Measurements from ENCODE around the gene FRY. TPM values are rescaled to one million over a fixed set of nuclear protein-coding genes. Genes with fewer than 3 reads are reported as not detected.

FRY gene
- total RNA-seq, 1 donor from 2014 or later: 4.5 TPM

DNA sequence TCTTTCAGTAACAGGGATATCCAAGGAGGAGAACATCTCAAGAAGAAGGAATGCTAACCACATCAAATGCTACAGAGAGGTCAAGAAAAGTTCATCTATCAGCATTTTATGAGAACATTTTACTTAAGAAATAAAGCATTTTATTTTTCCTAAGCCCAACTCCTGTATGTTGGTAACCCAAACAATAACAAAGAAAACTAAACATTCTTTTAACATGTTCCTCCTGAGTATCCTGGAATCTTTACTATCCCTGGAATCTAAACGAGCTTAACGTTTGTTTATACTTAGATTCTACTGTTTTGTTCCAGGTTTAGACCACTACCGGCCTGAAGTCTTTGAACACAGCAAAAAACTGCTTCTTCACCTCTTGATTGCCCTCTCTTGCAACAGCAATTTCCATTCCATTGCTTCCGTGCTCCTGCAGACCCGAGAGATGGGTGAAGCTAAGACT is 193.9 kb downstream of the FRY start:
- Mint-ChIP-seq H3K36me3 (ENCODE audit: low read depth, unreplicated experiment) (no peaks in the 10 kb centered on the region), H3K4me3 (ENCODE audit: unreplicated experiment) (no peak overlapping the region), H3K27ac (ENCODE audit: unreplicated experiment) (no peak overlapping the region), H3K4me1 (ENCODE audit: unreplicated experiment) (no peaks in the 10 kb centered on the region), H3K27me3 (ENCODE audit: unreplicated experiment) (peaks cover 6% of the 10 kb centered on the region), H3K9me3 (ENCODE audit: unreplicated experiment) (no peaks in the 10 kb centered on the region)
- TF ChIP-seq, protein P1, sequence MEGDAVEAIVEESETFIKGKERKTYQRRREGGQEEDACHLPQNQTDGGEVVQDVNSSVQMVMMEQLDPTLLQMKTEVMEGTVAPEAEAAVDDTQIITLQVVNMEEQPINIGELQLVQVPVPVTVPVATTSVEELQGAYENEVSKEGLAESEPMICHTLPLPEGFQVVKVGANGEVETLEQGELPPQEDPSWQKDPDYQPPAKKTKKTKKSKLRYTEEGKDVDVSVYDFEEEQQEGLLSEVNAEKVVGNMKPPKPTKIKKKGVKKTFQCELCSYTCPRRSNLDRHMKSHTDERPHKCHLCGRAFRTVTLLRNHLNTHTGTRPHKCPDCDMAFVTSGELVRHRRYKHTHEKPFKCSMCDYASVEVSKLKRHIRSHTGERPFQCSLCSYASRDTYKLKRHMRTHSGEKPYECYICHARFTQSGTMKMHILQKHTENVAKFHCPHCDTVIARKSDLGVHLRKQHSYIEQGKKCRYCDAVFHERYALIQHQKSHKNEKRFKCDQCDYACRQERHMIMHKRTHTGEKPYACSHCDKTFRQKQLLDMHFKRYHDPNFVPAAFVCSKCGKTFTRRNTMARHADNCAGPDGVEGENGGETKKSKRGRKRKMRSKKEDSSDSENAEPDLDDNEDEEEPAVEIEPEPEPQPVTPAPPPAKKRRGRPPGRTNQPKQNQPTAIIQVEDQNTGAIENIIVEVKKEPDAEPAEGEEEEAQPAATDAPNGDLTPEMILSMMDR (IDR thresholded peaks at IDR 0.05; ENCODE audit: unreplicated experiment): no peak
- no peak for DNase-seq (ENCODE audit: low spot score)

DNA sequence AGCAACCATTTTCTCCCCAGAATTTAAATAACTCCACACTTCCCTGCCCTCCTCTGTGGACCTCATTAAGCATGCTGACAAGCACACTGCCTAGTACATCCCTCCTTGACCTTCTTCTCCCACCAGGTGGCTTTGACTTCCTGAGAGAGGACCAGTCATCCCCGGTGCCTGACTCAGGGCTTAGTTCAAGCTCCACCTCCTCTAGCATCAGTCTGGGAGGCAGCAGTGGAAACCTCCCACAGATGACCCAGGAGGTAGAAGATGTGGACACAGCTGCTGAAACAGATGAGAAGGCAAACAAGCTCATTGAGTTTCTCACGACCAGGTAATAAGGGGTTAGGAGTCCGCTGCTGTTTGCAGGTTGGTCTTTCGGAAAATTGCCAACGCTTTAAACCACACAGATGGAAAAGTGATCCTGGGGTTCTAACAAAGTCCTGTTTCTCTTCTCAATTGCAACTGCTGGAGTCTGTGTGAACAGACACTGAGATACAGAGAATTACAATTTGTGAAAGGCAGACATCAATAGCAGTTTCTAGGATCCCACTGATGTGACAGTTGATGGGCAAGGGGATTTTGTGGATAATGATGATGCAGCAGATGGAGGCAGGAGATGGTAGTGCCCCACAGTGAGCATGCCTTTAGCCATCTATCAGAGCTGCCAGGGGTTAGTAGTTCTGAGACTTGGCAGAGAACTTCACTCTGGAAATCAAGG is 196.9 kb downstream of the FRY start:
- H3K4me1 Mint-ChIP-seq (ENCODE audit: unreplicated experiment): no peaks in the 10 kb centered on the region
- DNase-seq (ENCODE audit: low spot score): no peak
- H3K9me3 Mint-ChIP-seq (ENCODE audit: unreplicated experiment): no peaks in the 10 kb centered on the region
- H3K36me3 Mint-ChIP-seq (ENCODE audit: low read depth, unreplicated experiment): no peaks in the 10 kb centered on the region
- peaks cover 4% of the 10 kb centered on the region for H3K27me3 Mint-ChIP-seq (ENCODE audit: unreplicated experiment)
- TF ChIP-seq, protein P1 (IDR thresholded peaks at IDR 0.05; ENCODE audit: unreplicated experiment): no peak
- H3K4me3 Mint-ChIP-seq (ENCODE audit: unreplicated experiment): no peak overlapping the region
- no peak overlapping the region for H3K27ac Mint-ChIP-seq (ENCODE audit: unreplicated experiment)

DNA sequence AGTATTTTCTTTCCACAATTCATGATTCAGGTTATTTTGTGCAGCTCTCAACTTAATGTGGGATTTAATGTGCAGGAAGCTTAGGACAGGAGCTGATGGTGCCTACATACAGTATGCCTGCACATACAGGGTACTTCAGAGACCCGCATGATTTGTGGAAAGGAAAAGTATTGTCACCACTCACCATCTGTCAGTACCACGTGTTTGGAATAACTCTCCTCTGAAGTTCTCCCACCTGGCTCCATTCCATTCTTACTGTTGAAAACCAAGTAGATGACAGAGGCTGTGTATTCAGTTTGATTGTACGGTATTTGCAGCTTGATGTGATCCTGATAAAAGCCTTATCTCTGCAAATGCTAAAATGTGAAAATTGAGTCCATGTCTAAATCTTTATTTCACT is 197.9 kb downstream of the FRY start:
- TF ChIP-seq, protein P1 (IDR thresholded peaks at IDR 0.05; ENCODE audit: unreplicated experiment): no peak
- no peak overlapping the region for H3K27ac Mint-ChIP-seq (ENCODE audit: unreplicated experiment)
- H3K4me1 Mint-ChIP-seq (ENCODE audit: unreplicated experiment): no peaks in the 10 kb centered on the region
- no peak overlapping the region for H3K4me3 Mint-ChIP-seq (ENCODE audit: unreplicated experiment)
- H3K27me3 Mint-ChIP-seq (ENCODE audit: unreplicated experiment): peaks cover 4% of the 10 kb centered on the region
- no peaks in the 10 kb centered on the region for H3K36me3 Mint-ChIP-seq (ENCODE audit: low read depth, unreplicated experiment)
- DNase-seq (ENCODE audit: low spot score): no peak
- H3K9me3 Mint-ChIP-seq (ENCODE audit: unreplicated experiment): no peaks in the 10 kb centered on the region

DNA sequence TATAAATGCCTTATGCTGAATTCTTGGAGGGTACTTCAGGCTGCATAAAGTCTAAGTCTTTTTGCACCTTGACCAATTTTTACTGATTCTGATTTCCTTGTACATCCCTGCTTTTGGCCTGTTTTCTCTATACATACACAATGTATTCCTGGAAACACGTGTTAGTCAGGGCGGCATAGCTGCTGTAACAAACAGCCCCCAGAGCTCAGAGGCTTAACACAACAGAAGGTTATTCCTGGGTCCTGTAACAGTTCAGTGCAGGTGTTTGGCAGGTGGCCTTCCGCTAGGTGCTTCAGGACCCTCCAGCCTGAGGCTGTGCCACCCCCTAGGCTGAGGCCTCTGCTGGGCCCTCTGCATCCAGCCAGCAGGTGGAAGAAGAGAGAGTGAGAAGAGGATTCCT is 200.7 kb downstream of the FRY start:
- TF ChIP-seq, protein P1 (IDR thresholded peaks at IDR 0.05; ENCODE audit: unreplicated experiment): no peak
- H3K36me3 Mint-ChIP-seq (ENCODE audit: low read depth, unreplicated experiment): no peaks in the 10 kb centered on the region
- H3K4me3 Mint-ChIP-seq (ENCODE audit: unreplicated experiment): no peak overlapping the region
- no peaks in the 10 kb centered on the region for H3K4me1 Mint-ChIP-seq (ENCODE audit: unreplicated experiment)
- H3K9me3 Mint-ChIP-seq (ENCODE audit: unreplicated experiment): no peaks in the 10 kb centered on the region
- no peak overlapping the region for H3K27ac Mint-ChIP-seq (ENCODE audit: unreplicated experiment)
- no peak for DNase-seq (ENCODE audit: low spot score)
- H3K27me3 Mint-ChIP-seq (ENCODE audit: unreplicated experiment): peaks cover 3% of the 10 kb centered on the region

DNA sequence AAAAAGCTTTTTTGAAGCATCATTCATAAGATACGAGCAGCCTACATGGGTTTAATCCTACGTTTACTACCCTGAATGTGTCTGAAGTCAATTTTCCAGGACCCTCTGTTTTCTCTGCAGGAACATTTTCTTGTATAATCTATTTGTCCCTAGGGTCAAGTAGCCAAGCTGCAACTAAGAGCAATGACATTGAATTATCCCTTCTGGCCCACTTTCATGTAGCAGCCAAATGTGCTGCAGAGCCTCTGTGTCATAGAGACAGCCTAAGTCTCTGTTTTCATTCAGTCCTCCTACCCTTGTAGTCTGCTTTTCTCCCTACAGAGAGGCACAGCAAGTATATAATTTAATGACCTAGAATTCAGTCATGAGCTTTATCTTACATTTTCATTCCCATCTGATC is 201.5 kb downstream of the FRY start:
- Mint-ChIP-seq H3K36me3 (ENCODE audit: low read depth, unreplicated experiment) (no peaks in the 10 kb centered on the region), H3K27ac (ENCODE audit: unreplicated experiment) (no peak overlapping the region), H3K9me3 (ENCODE audit: unreplicated experiment) (no peaks in the 10 kb centered on the region), H3K4me1 (ENCODE audit: unreplicated experiment) (no peaks in the 10 kb centered on the region), H3K27me3 (ENCODE audit: unreplicated experiment) (peaks cover 2% of the 10 kb centered on the region), H3K4me3 (ENCODE audit: unreplicated experiment) (no peak overlapping the region)
- TF ChIP-seq, protein P1 (IDR thresholded peaks at IDR 0.05; ENCODE audit: unreplicated experiment): no peak
- no peak for DNase-seq (ENCODE audit: low spot score)
